HEK293T (cell line): ENCODE measurements around the gene LAMA3.

Experiments used
- CTCF ChIA-PET: fragments of 350-600 bp; formaldehyde crosslinking; extraction: SDS; loops from one replicate; lab custom pipeline; 2021; ENCODE audit warnings: antibody characterized with exemption, inconsistent platforms; lab: Yijun Ruan, JAX
- POLR2A ChIA-PET: fragments of 350-600 bp; formaldehyde crosslinking; extraction: SDS; loops from one replicate; lab custom pipeline; 2020; ENCODE audit warnings: antibody characterized with exemption, inconsistent platforms; lab: Yijun Ruan, JAX
- DNase-seq: peaks from one replicate; pipeline ENCODE4 v3.0.0; 2012; ENCODE audit warnings: mixed read lengths; ENCODE audit errors: extremely low spot score
- ARNT ChIP-seq: fragments of 450-650 bp; IDR thresholded peaks from 2 replicates; pipeline ENCODE4 v1.6.1; 2017; ENCODE audit warnings: mild to moderate bottlenecking
- BHLHE40 ChIP-seq: fragments of 450-650 bp; IDR thresholded peaks from 2 replicates; pipeline ENCODE4 v1.6.1; 2016; ENCODE audit warnings: mild to moderate bottlenecking, moderate library complexity, borderline replicate concordance
- CTBP1 ChIP-seq: fragments of 450-650 bp; IDR thresholded peaks from 2 replicates; pipeline ENCODE4 v1.6.1; 2016; ENCODE audit warnings: borderline replicate concordance
- ELF4 ChIP-seq: fragments of 450-650 bp; IDR thresholded peaks from 2 replicates; pipeline ENCODE4 v1.6.1; 2017; ENCODE audit warnings: antibody characterized with exemption
- FOXA1 ChIP-seq: fragments of 450-650 bp; IDR thresholded peaks from 2 replicates; pipeline ENCODE4 v1.6.1; 2016; ENCODE audit warnings: mild to moderate bottlenecking
- FOXK2 ChIP-seq: fragments of 450-650 bp; IDR thresholded peaks from 2 replicates; pipeline ENCODE4 v1.6.1; 2016; ENCODE audit warnings: mild to moderate bottlenecking
- FOXM1 ChIP-seq: fragments of 450-650 bp; IDR thresholded peaks from 2 replicates; pipeline ENCODE4 v1.6.1; 2017; ENCODE audit warnings: mild to moderate bottlenecking, borderline replicate concordance
- HDGF ChIP-seq: fragments of 450-650 bp; IDR thresholded peaks from 2 replicates; pipeline ENCODE4 v1.6.1; 2017; ENCODE audit warnings: antibody characterized with exemption, borderline replicate concordance
- L3MBTL2 ChIP-seq: fragments of 450-650 bp; conservative IDR thresholded peaks from 2 replicates; pipeline ENCODE4 v1.6.1; 2016; ENCODE audit warnings: mild to moderate bottlenecking
- LEF1 ChIP-seq: fragments of 450-650 bp; IDR thresholded peaks from 2 replicates; pipeline ENCODE4 v1.6.1; 2017; ENCODE audit warnings: mild to moderate bottlenecking, borderline replicate concordance
- NFRKB ChIP-seq: fragments of 450-650 bp; IDR thresholded peaks from 2 replicates; pipeline ENCODE4 v1.6.1; 2016; ENCODE audit warnings: mild to moderate bottlenecking, moderate library complexity
- SP1 ChIP-seq: fragments of 450-650 bp; IDR thresholded peaks from 2 replicates; pipeline ENCODE4 v1.6.1; 2017
- SUZ12 ChIP-seq: fragments of 450-650 bp; IDR thresholded peaks from 2 replicates; pipeline ENCODE4 v1.6.1; 2016; ENCODE audit warnings: mild to moderate bottlenecking
- TARDBP ChIP-seq: fragments of 450-650 bp; IDR thresholded peaks from 2 replicates; pipeline ENCODE4 v1.6.1; 2016
- ZNF384 ChIP-seq: fragments of 450-650 bp; IDR thresholded peaks from 2 replicates; pipeline ENCODE4 v1.6.1; 2016
- TF ChIP-seq, protein P1 (sequence below): fragments of 450-650 bp; IDR thresholded peaks from 2 replicates; pipeline ENCODE4 v1.6.1; 2016

The LAMA3 gene

GRCh38 chr18:23927821-23928746, 238.8 kb downstream of the LAMA3 start:
- ChIA-PET POLR2A (interaction anchor here (0.6 kb wide), 1 partner anchor 10 kb away, joined by 3 read pairs; no protein-coding TSS in a partner anchor), CTCF (interaction anchor here (0.5 to 3.3 kb wide), 2 partner anchors 10 to 338 kb away, joined by 3 to 21 read pairs; no protein-coding TSS in a partner anchor)
- no peak for DNase-seq
- TF ChIP-seq, protein P1, sequence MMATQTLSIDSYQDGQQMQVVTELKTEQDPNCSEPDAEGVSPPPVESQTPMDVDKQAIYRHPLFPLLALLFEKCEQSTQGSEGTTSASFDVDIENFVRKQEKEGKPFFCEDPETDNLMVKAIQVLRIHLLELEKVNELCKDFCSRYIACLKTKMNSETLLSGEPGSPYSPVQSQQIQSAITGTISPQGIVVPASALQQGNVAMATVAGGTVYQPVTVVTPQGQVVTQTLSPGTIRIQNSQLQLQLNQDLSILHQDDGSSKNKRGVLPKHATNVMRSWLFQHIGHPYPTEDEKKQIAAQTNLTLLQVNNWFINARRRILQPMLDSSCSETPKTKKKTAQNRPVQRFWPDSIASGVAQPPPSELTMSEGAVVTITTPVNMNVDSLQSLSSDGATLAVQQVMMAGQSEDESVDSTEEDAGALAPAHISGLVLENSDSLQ, result no peak
- TF ChIP-seq FOXA1, result no peak
- TF ChIP-seq ZNF384, result no peak
- no peak for TF ChIP-seq SUZ12
- no peak for TF ChIP-seq FOXM1
- TF ChIP-seq FOXK2, result no peak
- TF ChIP-seq L3MBTL2, result no peak
- no peak for TF ChIP-seq ARNT
- TF ChIP-seq CTBP1, result no peak
- no peak for TF ChIP-seq ELF4
- no peak for TF ChIP-seq LEF1
- TF ChIP-seq SP1, result no peak
- TF ChIP-seq TARDBP, result no peak
- no peak for TF ChIP-seq BHLHE40
- TF ChIP-seq NFRKB, result no peak
- TF ChIP-seq HDGF, result no peak

GRCh38 chr18:23929362-23929930, 240.2 kb downstream of the LAMA3 start:
- TF ChIP-seq HDGF, result no peak
- no peak for TF ChIP-seq SUZ12
- no peak for TF ChIP-seq FOXK2
- no peak for TF ChIP-seq ZNF384
- TF ChIP-seq FOXA1, result no peak
- no peak for TF ChIP-seq NFRKB
- TF ChIP-seq FOXM1, result no peak
- no peak for TF ChIP-seq TARDBP
- no peak for TF ChIP-seq ELF4
- TF ChIP-seq, protein P1, result no peak
- TF ChIP-seq BHLHE40, result no peak
- TF ChIP-seq CTBP1, result no peak
- TF ChIP-seq SP1, result no peak
- no peak for TF ChIP-seq ARNT
- no peak for TF ChIP-seq LEF1
- TF ChIP-seq L3MBTL2, result no peak
- no peak for DNase-seq
- CTCF ChIA-PET, result interaction anchor here (0.9 kb wide), 1 partner anchor 11 kb away, joined by 3 read pairs; no protein-coding TSS in a partner anchor
- POLR2A ChIA-PET, result interaction anchor here (0.7 kb wide), 1 partner anchor 28 kb away, joined by 3 read pairs; no protein-coding TSS in a partner anchor

- ChIA-PET POLR2A (no interaction called here), CTCF (interaction anchor here (0.9 kb wide), 1 partner anchor 12 kb away, joined by 3 read pairs; no protein-coding TSS in a partner anchor)
- no peak for DNase-seq
- TF ChIP-seq L3MBTL2, result no peak
- TF ChIP-seq ARNT, result no peak
- TF ChIP-seq ZNF384, result no peak
- TF ChIP-seq LEF1, result no peak
- no peak for TF ChIP-seq HDGF
- TF ChIP-seq FOXM1, result no peak
- no peak for TF ChIP-seq SUZ12
- TF ChIP-seq ELF4, result no peak
- no peak for TF ChIP-seq TARDBP
Measured at GRCh38 chr18:23930002-23930401, 240.7 kb downstream of the LAMA3 start.

DNA sequence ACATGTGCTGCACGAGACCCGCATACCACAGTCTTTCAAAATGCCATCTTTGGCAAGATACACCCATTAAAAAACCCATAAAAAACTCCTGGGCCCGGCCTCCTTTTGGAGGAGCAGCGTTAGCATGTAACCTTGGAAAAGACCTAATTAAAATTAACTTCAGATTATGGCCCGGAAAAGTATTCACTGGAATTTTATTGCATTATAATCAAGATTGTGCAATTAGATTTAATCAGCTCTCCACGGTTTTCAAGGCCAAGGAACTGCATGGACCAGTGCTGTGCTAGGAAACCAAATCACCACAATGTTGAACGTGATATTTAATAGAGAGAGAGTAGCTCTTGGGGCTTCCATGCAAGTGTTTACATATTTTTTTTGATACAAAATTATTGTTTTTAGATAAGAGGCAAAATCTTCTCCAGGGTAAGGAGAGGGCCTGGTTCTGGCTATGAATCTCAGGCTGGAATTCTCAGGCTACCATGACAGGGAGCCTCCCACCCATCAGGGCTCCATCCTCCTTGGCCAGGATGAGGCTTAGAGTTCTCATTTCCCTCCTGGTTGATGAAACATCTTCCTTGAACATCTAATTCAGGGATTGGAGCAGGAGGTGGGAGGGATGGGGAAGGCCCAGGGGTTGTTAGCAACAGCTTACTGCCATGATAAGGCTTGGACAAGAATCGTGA, 243.3 kb downstream of the LAMA3 start:
- CTCF ChIA-PET, result interaction anchor here (0.8 kb wide), 1 partner anchor 14 kb away, joined by 3 read pairs; no protein-coding TSS in a partner anchor
- POLR2A ChIA-PET, result no interaction called here
- no peak for TF ChIP-seq SUZ12
- no peak for TF ChIP-seq ZNF384
- TF ChIP-seq FOXA1, result no peak
- no peak for TF ChIP-seq NFRKB
- TF ChIP-seq BHLHE40, result no peak
- no peak for TF ChIP-seq LEF1
- TF ChIP-seq FOXM1, result no peak
- TF ChIP-seq L3MBTL2, result no peak
- TF ChIP-seq SP1, result no peak
- TF ChIP-seq CTBP1, result no peak
- no peak for TF ChIP-seq HDGF
- TF ChIP-seq FOXK2, result no peak
- TF ChIP-seq ELF4, result no peak
- DNase-seq, result no peak

DNA sequence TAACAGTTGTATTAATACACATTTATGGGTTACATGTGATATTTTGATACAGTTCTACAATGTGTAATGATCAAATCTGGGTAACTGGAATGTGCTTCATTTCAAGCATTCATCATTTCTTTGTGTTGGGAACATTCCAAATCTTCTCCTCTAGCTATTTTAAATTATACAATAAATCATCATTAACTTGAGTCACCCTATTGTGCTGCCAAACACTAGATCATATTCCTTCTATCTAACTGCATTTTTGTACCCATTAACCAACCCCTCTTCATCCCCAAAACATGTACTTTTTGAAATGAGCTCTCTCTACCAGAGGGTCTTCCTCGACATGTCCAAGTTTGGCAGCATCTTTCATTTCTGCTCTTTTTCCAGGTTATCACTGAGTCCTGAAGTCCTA, 244.2 kb downstream of the LAMA3 start:
- ChIA-PET CTCF (interaction anchor here (1.6 kb wide), 1 partner anchor 15 kb away, joined by 6 read pairs; no protein-coding TSS in a partner anchor), POLR2A (no interaction called here)
- TF ChIP-seq BHLHE40, result no peak
- no peak for TF ChIP-seq FOXM1
- no peak for TF ChIP-seq FOXK2
- no peak for TF ChIP-seq LEF1
- TF ChIP-seq SUZ12, result no peak
- TF ChIP-seq ZNF384, result no peak
- TF ChIP-seq CTBP1, result no peak
- no peak for TF ChIP-seq L3MBTL2
- no peak for TF ChIP-seq FOXA1
- TF ChIP-seq, protein P1, result no peak
- no peak for DNase-seq
